ENCODE results near the gene NLRP5.
"Not testable (repeated sequence)": the region's sequence is repeated elsewhere in the genome, so short reads cannot be mapped to it uniquely, and the experiment has no call there.

Gene NLRP5

GRCh38 chr19:56014765-56015164 is 28.2 kb downstream of the NLRP5 start:
- POLR2A ChIA-PET, result no interaction called here
- CTCF ChIA-PET, result no interaction called here
- no peak for DNase-seq (ENCODE audit: extremely low spot score)
- TF ChIP-seq FOXK2 (IDR thresholded peaks at IDR 0.05) (no peak), L3MBTL2 (conservative IDR thresholded peaks at IDR 0.05) (no peak), CTBP1 (IDR thresholded peaks at IDR 0.05; ENCODE audit: borderline replicate concordance) (no peak), TARDBP (IDR thresholded peaks at IDR 0.05) (no peak), PKNOX1 (IDR thresholded peaks at IDR 0.05) (no peak)

GRCh38 chr19:56015756-56016155 is 29.2 kb downstream of the NLRP5 start:
- DNase-seq (ENCODE audit: extremely low spot score), result no peak
- TF ChIP-seq CTBP1 (IDR thresholded peaks at IDR 0.05; ENCODE audit: borderline replicate concordance), result no peak
- TF ChIP-seq NFRKB (IDR thresholded peaks at IDR 0.05), result no peak
- no peak for TF ChIP-seq L3MBTL2 (conservative IDR thresholded peaks at IDR 0.05)
- TF ChIP-seq FOXM1 (IDR thresholded peaks at IDR 0.05; ENCODE audit: borderline replicate concordance), result no peak
- TF ChIP-seq TARDBP (IDR thresholded peaks at IDR 0.05), result no peak
- no peak for TF ChIP-seq ARNT (IDR thresholded peaks at IDR 0.05)
- no peak for TF ChIP-seq SP1 (IDR thresholded peaks at IDR 0.05)
- TF ChIP-seq LEF1 (IDR thresholded peaks at IDR 0.05; ENCODE audit: borderline replicate concordance), result no peak
- TF ChIP-seq FOXK2 (IDR thresholded peaks at IDR 0.05), result no peak
- TF ChIP-seq HDGF (IDR thresholded peaks at IDR 0.05; ENCODE audit: borderline replicate concordance), result no peak
- TF ChIP-seq SUZ12 (IDR thresholded peaks at IDR 0.05), result no peak
- no peak for TF ChIP-seq PKNOX1 (IDR thresholded peaks at IDR 0.05)
- CTCF ChIA-PET, result no interaction called here
- POLR2A ChIA-PET, result no interaction called here

- CTCF ChIA-PET, result interaction anchor here (0.6 kb wide), 1 partner anchor 135 kb away, joined by 4 read pairs; no protein-coding TSS in a partner anchor
- POLR2A ChIA-PET; DNase-seq (ENCODE audit: extremely low spot score): not testable (repeated sequence)
These were observed 32.8 kb downstream of the NLRP5 start for GRCh38 chr19:56019325-56019724.

- DNase-seq (ENCODE audit: extremely low spot score); CTCF ChIA-PET; POLR2A ChIA-PET: not testable (repeated sequence)
These were observed 33.9 kb downstream of the NLRP5 start for GRCh38 chr19:56020355-56020975.

GRCh38 chr19:56026769-56027168 is 40.2 kb downstream of the NLRP5 start:
- DNase-seq (ENCODE audit: extremely low spot score), result no peak
- TF ChIP-seq TARDBP (IDR thresholded peaks at IDR 0.05) (no peak), BHLHE40 (IDR thresholded peaks at IDR 0.05; ENCODE audit: borderline replicate concordance) (no peak), SUZ12 (IDR thresholded peaks at IDR 0.05) (no peak), PKNOX1 (IDR thresholded peaks at IDR 0.05) (no peak), CTBP1 (IDR thresholded peaks at IDR 0.05; ENCODE audit: borderline replicate concordance) (no peak), FOXA1 (IDR thresholded peaks at IDR 0.05) (no peak), ARNT (IDR thresholded peaks at IDR 0.05) (no peak), ZNF384 (IDR thresholded peaks at IDR 0.05) (no peak), FOXM1 (IDR thresholded peaks at IDR 0.05; ENCODE audit: borderline replicate concordance) (no peak), HDGF (IDR thresholded peaks at IDR 0.05; ENCODE audit: borderline replicate concordance) (no peak), ELF4 (IDR thresholded peaks at IDR 0.05) (no peak), L3MBTL2 (conservative IDR thresholded peaks at IDR 0.05) (no peak), NFRKB (IDR thresholded peaks at IDR 0.05) (no peak)
- ChIA-PET POLR2A (no interaction called here), CTCF (no interaction called here)

GRCh38 chr19:56053596-56053995 is 67.0 kb downstream of the NLRP5 start:
- ChIA-PET POLR2A (no interaction called here), CTCF (no interaction called here)
- DNase-seq (ENCODE audit: extremely low spot score), result no peak
- no peak for TF ChIP-seq ELF4 (IDR thresholded peaks at IDR 0.05)
- no peak for TF ChIP-seq BHLHE40 (IDR thresholded peaks at IDR 0.05; ENCODE audit: borderline replicate concordance)
- no peak for TF ChIP-seq L3MBTL2 (conservative IDR thresholded peaks at IDR 0.05)
- TF ChIP-seq LEF1 (IDR thresholded peaks at IDR 0.05; ENCODE audit: borderline replicate concordance), result no peak
- no peak for TF ChIP-seq ZNF384 (IDR thresholded peaks at IDR 0.05)
- no peak for TF ChIP-seq CTBP1 (IDR thresholded peaks at IDR 0.05; ENCODE audit: borderline replicate concordance)
- TF ChIP-seq SUZ12 (IDR thresholded peaks at IDR 0.05), result no peak
- TF ChIP-seq FOXM1 (IDR thresholded peaks at IDR 0.05; ENCODE audit: borderline replicate concordance), result no peak
- no peak for TF ChIP-seq PKNOX1 (IDR thresholded peaks at IDR 0.05)
- no peak for TF ChIP-seq TARDBP (IDR thresholded peaks at IDR 0.05)
- TF ChIP-seq FOXK2 (IDR thresholded peaks at IDR 0.05), result no peak
- no peak for TF ChIP-seq SP1 (IDR thresholded peaks at IDR 0.05)

All from HEK293T (cell line).